Activated T-cell treated with anti-CD3 and anti-CD28 coated beads, Interleukin-2, amount 50 U/mL, for 4 hours (primary cell): ENCODE measurements around the gene A1CF. TPM values are rescaled to one million over a fixed set of nuclear protein-coding genes. Genes with fewer than 3 reads are reported as not detected.
"Not testable (repeated sequence)": the region's sequence is repeated elsewhere in the genome, so short reads cannot be mapped to it uniquely, and the experiment has no call there.

Experiments used
- ATAC-seq, 2 donors: fragments of 200-7000 bp; cut with Tn5 transposase; one replicate each; pipeline ENCODE4 v1.10.0; 2021
- DNase-seq: peaks from one replicate; pipeline ENCODE4 v3.0.0-alpha.2; 2020
- H3K27me3 Mint-ChIP-seq: one replicate; pipeline ENCODE4 v1.8.0; 2021; ENCODE audit warnings: low read depth, mixed read lengths
- H3K36me3 Mint-ChIP-seq: one replicate; pipeline ENCODE4 v1.8.0; 2022; ENCODE audit warnings: mixed read lengths; ENCODE audit not compliant: insufficient read depth
- H3K4me1 Mint-ChIP-seq: one replicate; pipeline ENCODE4 v1.8.0; 2021; ENCODE audit warnings: low read depth, mixed read lengths
- H3K4me3 Mint-ChIP-seq: one replicate; pipeline ENCODE4 v1.8.0; 2021; ENCODE audit warnings: mild to moderate bottlenecking, moderate library complexity, mixed read lengths
- H3K9me3 Mint-ChIP-seq: one replicate; pipeline ENCODE4 v1.8.0; 2021; ENCODE audit warnings: mixed read lengths
- total RNA-seq, 3 donors: library from RNA; stranded (reverse); gene quantifications; one replicate each; pipeline ENCODE4 v1.2.1, GENCODE V29; 2021

A1CF gene
- total RNA-seq, 3 donors from 2014 or later: 0.08 to 0.13 (median 0.08) TPM

GRCh38 chr10:50884302-50884701, 1.1 kb downstream of the A1CF start:
- no peak overlapping the region for H3K4me3 Mint-ChIP-seq
- no peaks in the 10 kb centered on the region for H3K9me3 Mint-ChIP-seq
- no peaks in the 10 kb centered on the region for H3K4me1 Mint-ChIP-seq
- peaks cover 23% of the 10 kb centered on the region for H3K27me3 Mint-ChIP-seq
- H3K36me3 Mint-ChIP-seq: no peaks in the 10 kb centered on the region
- DNase-seq (no peak), ATAC-seq (no peak)

DNA sequence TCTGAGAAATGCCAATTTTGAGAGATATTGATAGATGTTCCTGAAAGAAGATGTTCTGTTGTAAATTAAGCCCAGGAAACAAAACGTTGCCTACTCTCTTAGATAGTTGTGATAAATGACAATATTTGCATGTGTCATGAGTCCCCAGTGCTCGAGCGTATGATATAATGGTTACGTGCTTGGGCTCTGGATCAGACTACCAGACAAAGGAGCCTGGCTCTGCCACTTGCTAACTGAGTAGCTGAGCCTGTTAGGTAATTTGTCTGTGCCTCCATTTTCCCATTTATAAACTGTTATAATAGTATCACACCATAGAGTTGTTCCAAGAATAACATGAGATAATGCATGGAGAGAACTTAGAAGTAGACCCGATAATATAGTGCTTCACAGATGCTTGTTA, 1.8 kb downstream of the A1CF start:
- no peaks in the 10 kb centered on the region for H3K4me1 Mint-ChIP-seq
- H3K9me3 Mint-ChIP-seq: no peaks in the 10 kb centered on the region
- DNase-seq: no peak

GRCh38 chr10:50882540-50882983, 2.9 kb downstream of the A1CF start:
- no peaks in the 10 kb centered on the region for H3K4me1 Mint-ChIP-seq
- no peaks in the 10 kb centered on the region for H3K9me3 Mint-ChIP-seq
- H3K36me3 Mint-ChIP-seq: no peaks in the 10 kb centered on the region
- DNase-seq: no peak
- H3K27me3 Mint-ChIP-seq: peaks cover 15% of the 10 kb centered on the region
- ATAC-seq: no peak
- H3K4me3 Mint-ChIP-seq: no peak overlapping the region

More for the DNA sequence above, 1.8 kb downstream of the A1CF start:
- peaks cover 18% of the 10 kb centered on the region for H3K27me3 Mint-ChIP-seq
- H3K36me3 Mint-ChIP-seq: no peaks in the 10 kb centered on the region
- ATAC-seq: no peak
- H3K4me3 Mint-ChIP-seq: no peak overlapping the region

DNA sequence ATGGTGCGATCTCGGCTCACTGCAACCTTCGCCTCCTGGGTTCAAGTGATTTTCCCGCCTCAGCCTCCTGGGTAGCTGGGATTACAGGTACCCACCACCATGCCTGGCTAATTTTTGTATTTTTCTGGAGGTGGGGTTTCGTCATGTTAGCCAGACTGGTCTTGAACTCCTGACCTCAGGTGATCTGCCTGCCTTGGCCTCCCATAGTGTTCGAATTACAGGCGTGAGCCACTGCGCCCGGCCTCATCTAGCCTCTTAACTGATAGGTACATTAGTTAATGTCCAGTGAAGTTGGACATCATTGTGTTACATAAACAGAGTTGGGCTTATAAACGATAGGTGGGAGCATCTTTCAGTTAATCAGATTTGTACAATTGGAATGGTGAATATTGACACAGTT, 4.4 kb downstream of the A1CF start:
- not testable (repeated sequence) for H3K9me3 Mint-ChIP-seq, H3K4me3 Mint-ChIP-seq, H3K4me1 Mint-ChIP-seq, ATAC-seq, H3K27me3 Mint-ChIP-seq, DNase-seq, H3K36me3 Mint-ChIP-seq

DNA sequence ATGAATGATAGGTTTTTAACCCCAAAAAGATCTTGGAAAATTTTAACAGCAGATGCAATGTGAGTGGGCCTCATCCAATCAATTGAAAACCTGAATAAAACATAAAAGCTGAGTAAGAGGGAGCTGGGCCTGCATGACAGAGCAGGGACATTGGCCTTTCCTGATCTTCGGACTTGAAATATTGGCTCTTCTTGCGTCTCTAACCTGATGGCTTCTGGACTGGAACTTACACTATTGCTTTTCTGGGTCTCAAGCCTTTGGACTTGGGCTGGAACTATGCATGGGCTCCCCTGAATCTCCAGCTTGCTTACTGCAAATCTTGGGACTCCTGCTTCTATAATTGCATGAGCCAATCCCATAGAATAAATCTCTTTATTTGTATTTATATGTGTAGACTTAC, 9.0 kb downstream of the A1CF start:
- no peaks in the 10 kb centered on the region for H3K4me1 Mint-ChIP-seq
- peaks cover 6% of the 10 kb centered on the region for H3K27me3 Mint-ChIP-seq
- ATAC-seq: no peak
- no peaks in the 10 kb centered on the region for H3K9me3 Mint-ChIP-seq
- no peaks in the 10 kb centered on the region for H3K36me3 Mint-ChIP-seq
- H3K4me3 Mint-ChIP-seq: no peak overlapping the region
- no peak for DNase-seq

GRCh38 chr10:50874723-50875122, 10.7 kb downstream of the A1CF start:
- H3K27me3 Mint-ChIP-seq: peaks cover 4% of the 10 kb centered on the region
- H3K4me3 Mint-ChIP-seq: no peak overlapping the region
- H3K9me3 Mint-ChIP-seq: no peaks in the 10 kb centered on the region
- no peak for ATAC-seq
- DNase-seq: no peak
- H3K36me3 Mint-ChIP-seq: no peaks in the 10 kb centered on the region
- no peaks in the 10 kb centered on the region for H3K4me1 Mint-ChIP-seq

DNA sequence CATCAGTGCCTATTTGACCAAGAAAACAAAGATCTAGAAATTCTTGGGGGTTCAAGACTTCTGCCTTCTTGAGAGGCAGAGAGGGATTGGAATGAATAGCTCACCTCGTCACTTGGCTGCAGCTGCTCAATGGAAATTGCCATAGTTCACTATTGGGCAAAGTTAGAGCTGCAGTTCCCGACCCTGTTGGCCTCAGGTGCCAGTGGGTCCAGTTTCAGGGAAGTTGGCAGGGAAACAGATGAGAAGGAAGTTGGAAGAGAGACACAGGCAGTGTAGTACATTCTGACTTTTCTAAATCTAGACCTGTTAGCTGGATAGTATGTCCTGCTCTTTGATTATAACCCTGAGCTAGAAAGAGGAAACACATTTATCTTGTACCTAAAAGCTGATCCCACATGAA, 19.1 kb downstream of the A1CF start:
- Mint-ChIP-seq H3K4me3 (no peak overlapping the region), H3K36me3 (no peaks in the 10 kb centered on the region), H3K9me3 (no peaks in the 10 kb centered on the region), H3K4me1 (no peaks in the 10 kb centered on the region), H3K27me3 (peaks cover 13% of the 10 kb centered on the region)
- DNase-seq: no peak
- no peak for ATAC-seq

- no peaks in the 10 kb centered on the region for H3K4me1 Mint-ChIP-seq
- H3K4me3 Mint-ChIP-seq: no peak overlapping the region
- no peaks in the 10 kb centered on the region for H3K9me3 Mint-ChIP-seq
- ATAC-seq (no peak), DNase-seq (no peak)
- H3K27me3 Mint-ChIP-seq: peaks cover 8% of the 10 kb centered on the region
- no peaks in the 10 kb centered on the region for H3K36me3 Mint-ChIP-seq
Measured at GRCh38 chr10:50862719-50863118, 22.7 kb downstream of the A1CF start.

DNA sequence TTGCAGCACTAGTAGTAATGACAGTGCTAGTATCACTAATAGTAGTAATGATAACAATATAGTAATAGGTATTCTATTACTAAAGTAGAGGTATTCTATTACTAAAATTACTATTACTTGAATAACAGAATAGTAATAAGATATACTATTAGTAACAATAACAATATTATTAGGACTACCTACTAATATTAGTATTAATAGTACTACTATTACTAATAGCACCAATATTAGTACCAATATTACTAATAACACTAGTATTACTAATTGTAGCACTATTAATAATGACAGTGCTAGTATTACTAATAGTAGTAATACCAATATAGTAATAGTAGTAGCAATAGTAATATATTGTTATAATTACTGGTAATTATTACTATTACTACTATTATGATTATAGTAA, 24.1 kb downstream of the A1CF start:
- no peak for DNase-seq
- H3K9me3 Mint-ChIP-seq: no peaks in the 10 kb centered on the region
- no peak for ATAC-seq
- H3K4me1 Mint-ChIP-seq: no peaks in the 10 kb centered on the region
- peaks cover 4% of the 10 kb centered on the region for H3K27me3 Mint-ChIP-seq
- no peaks in the 10 kb centered on the region for H3K36me3 Mint-ChIP-seq
- H3K4me3 Mint-ChIP-seq: no peak overlapping the region

- peaks cover 6% of the 10 kb centered on the region for H3K27me3 Mint-ChIP-seq
- no peak overlapping the region for H3K4me3 Mint-ChIP-seq
- no peak for DNase-seq
- H3K4me1 Mint-ChIP-seq: no peaks in the 10 kb centered on the region
- no peak for ATAC-seq
- H3K36me3 Mint-ChIP-seq: no peaks in the 10 kb centered on the region
- H3K9me3 Mint-ChIP-seq: no peaks in the 10 kb centered on the region
Measured at GRCh38 chr10:50857579-50857978, 27.8 kb downstream of the A1CF start.

DNA sequence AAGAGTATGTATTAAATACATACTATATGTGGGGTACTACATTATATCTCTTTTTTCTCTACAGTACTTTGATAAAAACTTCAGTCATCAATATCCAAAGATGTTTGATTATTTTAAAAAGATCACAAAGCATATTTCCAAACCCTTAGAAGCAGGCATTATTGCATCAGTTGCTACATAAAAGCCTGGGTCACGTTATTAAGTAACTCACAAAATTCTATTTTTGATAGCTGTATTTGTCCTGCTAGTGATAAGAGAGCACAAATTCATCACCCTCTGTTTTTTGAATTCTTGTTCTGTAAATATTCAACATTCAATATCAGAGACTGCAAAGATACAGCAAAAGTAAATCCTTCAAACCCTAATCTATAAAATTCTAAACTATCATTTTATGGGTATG, 30.0 kb downstream of the A1CF start:
- no peak for DNase-seq
- Mint-ChIP-seq H3K4me3 (no peak overlapping the region), H3K4me1 (no peaks in the 10 kb centered on the region), H3K9me3 (no peaks in the 10 kb centered on the region), H3K36me3 (no peaks in the 10 kb centered on the region), H3K27me3 (peaks cover 9% of the 10 kb centered on the region)
- no peak for ATAC-seq

DNA sequence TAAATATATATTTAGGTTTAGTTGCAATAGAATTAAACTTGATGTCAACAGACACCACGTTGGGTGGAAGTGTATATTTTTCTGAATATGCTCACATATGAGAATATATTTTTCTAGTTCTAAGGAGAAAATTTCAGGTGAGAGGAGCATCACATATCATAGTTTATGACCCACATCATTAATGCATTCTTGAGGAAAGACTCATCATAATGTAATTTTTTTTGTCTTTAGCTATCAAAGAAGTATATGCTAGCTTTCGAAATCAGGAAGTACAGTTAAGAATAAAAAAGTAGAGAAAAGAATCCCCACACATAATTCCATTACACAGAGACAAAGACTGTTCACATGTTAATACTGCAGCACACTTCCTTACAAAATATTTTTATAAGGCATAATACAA, 30.4 kb downstream of the A1CF start:
- Mint-ChIP-seq H3K27me3 (peaks cover 9% of the 10 kb centered on the region), H3K36me3 (no peaks in the 10 kb centered on the region), H3K4me3 (no peak overlapping the region), H3K4me1 (no peaks in the 10 kb centered on the region), H3K9me3 (no peaks in the 10 kb centered on the region)
- ATAC-seq (no peak), DNase-seq (no peak)

DNA sequence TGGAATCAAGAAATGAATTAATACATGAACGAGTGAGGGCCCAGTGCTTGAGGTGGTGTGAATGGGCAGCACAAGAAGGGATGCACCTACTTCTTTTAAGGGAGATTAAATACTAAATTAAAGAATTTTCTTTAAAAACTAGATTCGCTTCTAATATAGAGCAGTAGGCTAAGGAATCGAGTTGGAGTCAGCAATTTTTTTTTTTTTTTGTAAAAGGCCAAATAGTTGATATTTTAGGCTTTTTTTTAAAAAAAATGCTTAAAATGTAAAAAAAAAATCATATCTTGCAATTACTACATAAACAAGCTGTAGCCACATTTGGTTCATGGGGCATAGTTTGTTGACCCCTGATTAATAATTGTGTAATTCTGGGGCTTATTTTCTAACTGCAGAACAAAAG, 31.9 kb downstream of the A1CF start:
- H3K4me1 Mint-ChIP-seq: no peaks in the 10 kb centered on the region
- no peaks in the 10 kb centered on the region for H3K9me3 Mint-ChIP-seq
- no peaks in the 10 kb centered on the region for H3K36me3 Mint-ChIP-seq
- DNase-seq (no peak), ATAC-seq (no peak)
- H3K27me3 Mint-ChIP-seq: peaks cover 9% of the 10 kb centered on the region
- no peak overlapping the region for H3K4me3 Mint-ChIP-seq

- DNase-seq (no peak), ATAC-seq (no peak)
- no peaks in the 10 kb centered on the region for H3K36me3 Mint-ChIP-seq
- H3K4me3 Mint-ChIP-seq: no peak overlapping the region
- H3K4me1 Mint-ChIP-seq: no peaks in the 10 kb centered on the region
- H3K9me3 Mint-ChIP-seq: no peaks in the 10 kb centered on the region
- H3K27me3 Mint-ChIP-seq: peaks cover 6% of the 10 kb centered on the region
Measured at GRCh38 chr10:50851884-50852671, 33.3 kb downstream of the A1CF start.

- H3K4me3 Mint-ChIP-seq: no peak overlapping the region
- H3K36me3 Mint-ChIP-seq: no peaks in the 10 kb centered on the region
- H3K4me1 Mint-ChIP-seq: no peaks in the 10 kb centered on the region
- ATAC-seq (no peak), DNase-seq (no peak)
- peaks cover 6% of the 10 kb centered on the region for H3K27me3 Mint-ChIP-seq
- H3K9me3 Mint-ChIP-seq: no peaks in the 10 kb centered on the region
Measured at GRCh38 chr10:50850578-50851230, 34.7 kb downstream of the A1CF start.
